Type B pancreatic cell (in vitro differentiated cells): ENCODE measurements around the gene KIN. TPM values are rescaled to one million over a fixed set of nuclear protein-coding genes. Genes with fewer than 3 reads are reported as not detected.
A peak's percentile ranks its signal among the peaks of the same experiment; 100 is the strongest.

Experiments used
- DNase-seq: peaks from one replicate; pipeline ENCODE4 v3.0.0; 2021; ENCODE audit warnings: mixed read lengths; ENCODE audit not compliant: unreplicated experiment; ENCODE audit errors: extremely low spot score
- H3K27ac Mint-ChIP-seq: 2 replicates; pipeline ENCODE4 v1.8.0; 2021; ENCODE audit warnings: mild to moderate bottlenecking, mixed read lengths
- H3K27me3 Mint-ChIP-seq: 2 replicates; pipeline ENCODE4 v1.8.0; 2021; ENCODE audit warnings: mixed read lengths
- H3K36me3 Mint-ChIP-seq: 2 replicates; pipeline ENCODE4 v1.8.0; 2021; ENCODE audit warnings: mixed read lengths
- H3K4me1 Mint-ChIP-seq: one replicate; pipeline ENCODE4 v1.8.0; 2021; ENCODE audit warnings: mixed read lengths; ENCODE audit not compliant: unreplicated experiment
- H3K4me3 Mint-ChIP-seq: 2 replicates; pipeline ENCODE4 v1.8.0; 2021; ENCODE audit warnings: mild to moderate bottlenecking, mixed read lengths
- H3K9me3 Mint-ChIP-seq: 2 replicates; pipeline ENCODE4 v1.8.0; 2021; ENCODE audit warnings: mixed read lengths
- CTCF ChIP-seq: fragments of 200-600 bp; sonication (generic); conservative IDR thresholded peaks from 2 replicates; pipeline ENCODE4 v1.5.0; 2021; ENCODE audit warnings: antibody characterized with exemption, mild to moderate bottlenecking
- long read RNA-seq: library from polyadenylated mRNA; unstranded; transcript quantifications from one replicate; pipeline ENCODE4 v2.0.0, GENCODE V29; 2020
- total RNA-seq: library from RNA; stranded (reverse); gene quantifications from 2 replicates; pipeline ENCODE4 v1.2.1, GENCODE V29; 2021; ENCODE audit warnings: low replicate concordance

KIN gene, protein sequence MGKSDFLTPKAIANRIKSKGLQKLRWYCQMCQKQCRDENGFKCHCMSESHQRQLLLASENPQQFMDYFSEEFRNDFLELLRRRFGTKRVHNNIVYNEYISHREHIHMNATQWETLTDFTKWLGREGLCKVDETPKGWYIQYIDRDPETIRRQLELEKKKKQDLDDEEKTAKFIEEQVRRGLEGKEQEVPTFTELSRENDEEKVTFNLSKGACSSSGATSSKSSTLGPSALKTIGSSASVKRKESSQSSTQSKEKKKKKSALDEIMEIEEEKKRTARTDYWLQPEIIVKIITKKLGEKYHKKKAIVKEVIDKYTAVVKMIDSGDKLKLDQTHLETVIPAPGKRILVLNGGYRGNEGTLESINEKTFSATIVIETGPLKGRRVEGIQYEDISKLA
- total RNA-seq = 14.5 and 16.7 TPM in 2 replicates
- long read RNA-seq, full-length matches to known transcripts = 24 of 29 reads
- long read RNA-seq, partial matches to known transcripts = 4 of 29 reads
- long read RNA-seq, other reads (novel, unspliced or antisense) = 1 of 29 reads

GRCh38 chr10:7787857-7788638, at the start of gene KIN, which contains the start of gene ATP5F1C:
KIN (minus strand) TSS chr10:7787993; CDS start chr10:7787933, 60 bp downstream.
ATP5F1C (plus strand) TSS chr10:7788177; CDS start chr10:7788208, 31 bp downstream.
- DNase-seq = peak; percentile 97

DNA sequence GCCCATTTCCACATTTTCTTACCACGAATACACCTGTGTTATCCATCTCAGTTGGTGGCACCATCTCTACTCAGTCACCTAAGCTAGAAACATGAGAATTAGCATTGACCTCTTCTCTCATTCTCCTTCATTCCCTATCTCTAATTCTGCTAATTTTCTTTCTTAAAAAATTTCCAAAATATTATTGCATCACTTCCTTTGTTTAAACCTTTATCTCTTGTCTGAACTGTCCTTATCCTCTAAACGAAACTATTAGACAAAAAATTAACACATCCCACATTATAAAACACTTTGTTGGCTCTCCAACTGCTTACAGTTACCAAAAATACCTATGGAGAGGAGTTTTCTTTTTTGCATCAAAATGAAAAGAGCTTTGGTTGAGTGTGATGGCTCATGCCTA, 48.8 kb upstream of the KIN start:
- no peaks in the 10 kb centered on the region for H3K4me1 Mint-ChIP-seq
- H3K27me3 Mint-ChIP-seq = no peaks in the 10 kb centered on the region

More at GRCh38 chr10:7787857-7788638, at the start of gene KIN, which contains the start of gene ATP5F1C:
- no peak within 1 kb of the TSS for H3K27ac Mint-ChIP-seq
- H3K27me3 Mint-ChIP-seq = no peaks in the 10 kb centered on the region
- no peaks in the 10 kb centered on the region for H3K9me3 Mint-ChIP-seq
- TF ChIP-seq CTCF = no peak
- peaks cover 24% of the 10 kb centered on the region for H3K36me3 Mint-ChIP-seq
- H3K4me1 Mint-ChIP-seq = peaks cover 31% of the 10 kb centered on the region
- no peak within 1 kb of the TSS for H3K4me3 Mint-ChIP-seq

DNA sequence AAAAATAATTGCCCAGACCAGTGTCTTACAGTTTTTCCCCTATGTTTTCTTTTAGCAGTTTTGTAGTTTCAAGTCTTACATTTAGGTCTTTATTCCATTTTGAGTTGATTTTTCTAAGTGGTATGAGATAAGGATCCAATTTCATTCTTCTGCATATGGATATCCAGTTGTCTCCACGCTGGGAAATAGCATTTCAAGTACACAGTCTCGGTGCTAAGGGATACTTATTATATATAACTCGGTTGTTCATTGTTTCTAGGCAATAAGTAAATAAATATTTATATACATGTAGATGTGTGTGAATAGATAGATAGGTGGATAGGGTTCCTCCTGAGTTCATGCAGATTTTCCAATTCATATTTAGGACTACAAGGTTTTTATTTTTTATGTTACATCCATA, 46.5 kb upstream of the KIN start:
- DNase-seq = no peak
- H3K36me3 Mint-ChIP-seq = peaks cover 16% of the 10 kb centered on the region

More for the DNA sequence above, 48.8 kb upstream of the KIN start:
- DNase-seq = no peak
- no peak for TF ChIP-seq CTCF
- Mint-ChIP-seq H3K36me3 (peaks cover 8% of the 10 kb centered on the region), H3K27ac (no peak overlapping the region), H3K4me3 (no peak overlapping the region), H3K9me3 (no peaks in the 10 kb centered on the region)

DNA sequence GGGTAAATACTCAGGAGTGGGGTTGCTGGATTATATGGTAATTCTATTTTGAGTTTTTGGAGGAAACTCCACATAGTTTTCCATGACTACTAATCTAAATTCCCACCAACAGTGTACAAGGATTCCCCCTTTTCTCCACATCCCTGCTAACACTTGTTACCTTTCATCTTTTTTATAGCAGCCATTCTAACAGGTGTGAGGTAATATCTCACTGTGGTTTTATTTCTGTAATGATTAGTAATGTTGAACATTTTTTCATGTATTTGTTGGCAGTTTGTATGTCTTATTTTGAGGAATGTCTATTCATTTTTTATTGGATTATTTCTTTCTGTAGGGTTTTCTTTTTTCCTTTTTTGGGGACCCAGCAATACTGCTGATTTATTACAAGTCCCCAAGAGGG, 45.4 kb upstream of the KIN start:
- no peak for TF ChIP-seq CTCF
- H3K4me3 Mint-ChIP-seq = no peak overlapping the region
- no peaks in the 10 kb centered on the region for H3K9me3 Mint-ChIP-seq
- H3K27ac Mint-ChIP-seq = no peak overlapping the region
- peaks cover 18% of the 10 kb centered on the region for H3K36me3 Mint-ChIP-seq
- no peaks in the 10 kb centered on the region for H3K4me1 Mint-ChIP-seq
- H3K27me3 Mint-ChIP-seq = no peaks in the 10 kb centered on the region
- DNase-seq = no peak

More for the DNA sequence above, 46.5 kb upstream of the KIN start:
- Mint-ChIP-seq H3K27ac (no peak overlapping the region), H3K27me3 (no peaks in the 10 kb centered on the region), H3K4me3 (no peak overlapping the region), H3K4me1 (no peaks in the 10 kb centered on the region), H3K9me3 (no peaks in the 10 kb centered on the region)
- TF ChIP-seq CTCF = no peak

- H3K27me3 Mint-ChIP-seq = no peaks in the 10 kb centered on the region
- no peak for DNase-seq
- no peaks in the 10 kb centered on the region for H3K9me3 Mint-ChIP-seq
- no peak for TF ChIP-seq CTCF
- no peak overlapping the region for H3K4me3 Mint-ChIP-seq
- no peaks in the 10 kb centered on the region for H3K4me1 Mint-ChIP-seq
- H3K27ac Mint-ChIP-seq = no peak overlapping the region
- peaks cover 21% of the 10 kb centered on the region for H3K36me3 Mint-ChIP-seq
Observed at GRCh38 chr10:7832060-7832459, 44.3 kb upstream of the KIN start.
